ENCODE data around the gene AGTPBP1.

- TF ChIP-seq, protein P1, sequence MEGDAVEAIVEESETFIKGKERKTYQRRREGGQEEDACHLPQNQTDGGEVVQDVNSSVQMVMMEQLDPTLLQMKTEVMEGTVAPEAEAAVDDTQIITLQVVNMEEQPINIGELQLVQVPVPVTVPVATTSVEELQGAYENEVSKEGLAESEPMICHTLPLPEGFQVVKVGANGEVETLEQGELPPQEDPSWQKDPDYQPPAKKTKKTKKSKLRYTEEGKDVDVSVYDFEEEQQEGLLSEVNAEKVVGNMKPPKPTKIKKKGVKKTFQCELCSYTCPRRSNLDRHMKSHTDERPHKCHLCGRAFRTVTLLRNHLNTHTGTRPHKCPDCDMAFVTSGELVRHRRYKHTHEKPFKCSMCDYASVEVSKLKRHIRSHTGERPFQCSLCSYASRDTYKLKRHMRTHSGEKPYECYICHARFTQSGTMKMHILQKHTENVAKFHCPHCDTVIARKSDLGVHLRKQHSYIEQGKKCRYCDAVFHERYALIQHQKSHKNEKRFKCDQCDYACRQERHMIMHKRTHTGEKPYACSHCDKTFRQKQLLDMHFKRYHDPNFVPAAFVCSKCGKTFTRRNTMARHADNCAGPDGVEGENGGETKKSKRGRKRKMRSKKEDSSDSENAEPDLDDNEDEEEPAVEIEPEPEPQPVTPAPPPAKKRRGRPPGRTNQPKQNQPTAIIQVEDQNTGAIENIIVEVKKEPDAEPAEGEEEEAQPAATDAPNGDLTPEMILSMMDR (IDR thresholded peaks at IDR 0.05; ENCODE audit: borderline replicate concordance, extremely low read depth, low read length, poor library complexity, severe bottlenecking): no peak
- TF ChIP-seq EZH2 (IDR thresholded peaks at IDR 0.05; ENCODE audit: borderline replicate concordance, low read depth, low read length, severe bottlenecking): no peak
These were observed 53.4 kb downstream of the AGTPBP1 start for GRCh38 chr9:85688361-85688760.

Measured in DND-41 (cell line).